ENCODE results near the gene FCRL2.

The FCRL2 gene

DNA sequence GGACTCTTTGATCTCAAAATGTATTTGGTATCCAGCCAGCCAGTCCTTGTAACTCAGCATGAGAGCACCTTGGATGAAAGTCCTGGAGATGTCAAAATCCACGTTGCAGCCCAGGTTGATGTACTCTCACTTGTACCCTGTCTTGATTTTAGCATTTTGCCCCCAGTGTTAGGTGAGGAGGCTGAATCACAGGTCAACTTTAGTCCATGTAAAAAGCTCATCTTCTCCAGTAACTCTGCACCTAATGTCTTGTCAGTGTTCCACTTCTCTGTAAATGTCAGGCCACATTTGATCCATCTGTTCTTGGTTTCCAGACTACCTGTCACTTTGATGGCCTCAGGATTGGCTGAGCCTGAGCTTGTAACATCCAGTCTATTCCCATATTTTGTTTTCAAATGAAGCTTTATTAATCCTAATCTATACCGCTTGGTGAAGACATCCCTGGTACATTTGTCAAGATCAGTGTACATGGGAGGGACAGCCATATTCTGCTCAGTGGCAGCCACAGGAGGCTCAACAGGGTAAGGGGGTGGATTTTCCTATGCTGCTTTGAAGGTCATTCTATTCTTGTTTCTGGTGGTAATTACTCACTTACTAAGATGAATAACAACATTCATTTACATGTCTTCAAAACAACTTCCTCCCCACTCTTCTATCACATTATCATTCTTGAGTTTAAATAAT lies 52.3 kb downstream of the FCRL2 start:
- H3K4me3 ChIP-seq (ENCODE audit: low read length), result no peak overlapping the region
- TF ChIP-seq ZNF274 (IDR thresholded peaks at IDR 0.05; ENCODE audit: low read depth, low read length), result no peak

GRCh38 chr1:157723157-157723556 lies 53.8 kb downstream of the FCRL2 start:
- no peak for TF ChIP-seq ZNF274 (IDR thresholded peaks at IDR 0.05; ENCODE audit: low read depth, low read length)
- no peak overlapping the region for H3K4me3 ChIP-seq (ENCODE audit: low read length)

- TF ChIP-seq ZNF274 (IDR thresholded peaks at IDR 0.05; ENCODE audit: low read depth, low read length), result no peak
- no peak overlapping the region for H3K4me3 ChIP-seq (ENCODE audit: low read length)
Measured at GRCh38 chr1:157721985-157722384, 54.9 kb downstream of the FCRL2 start.

GRCh38 chr1:157715736-157716135 lies 61.2 kb downstream of the FCRL2 start:
- H3K4me3 ChIP-seq (ENCODE audit: low read length), result no peak overlapping the region
- no peak for TF ChIP-seq ZNF274 (IDR thresholded peaks at IDR 0.05; ENCODE audit: low read depth, low read length)

DNA sequence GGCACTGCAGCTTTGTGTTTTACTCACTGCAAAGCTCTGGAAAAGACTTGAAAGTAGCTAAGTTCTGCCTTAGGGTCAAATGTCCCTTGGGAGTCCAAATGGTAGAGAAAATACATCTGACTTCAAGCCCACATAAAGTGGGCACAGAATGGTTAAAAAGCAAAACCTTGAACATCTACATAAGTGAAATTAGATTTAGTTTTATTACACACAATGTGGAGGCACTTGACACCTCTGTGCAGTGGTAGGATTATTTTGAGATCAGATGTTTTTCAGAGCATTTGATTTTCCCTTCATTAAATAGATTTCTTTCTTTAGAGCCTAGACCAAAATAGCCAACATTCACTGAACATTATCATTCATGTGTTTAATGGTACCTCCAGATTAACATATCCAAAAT lies 65.1 kb downstream of the FCRL2 start:
- H3K4me3 ChIP-seq (ENCODE audit: low read length), result no peak overlapping the region
- no peak for TF ChIP-seq ZNF274 (IDR thresholded peaks at IDR 0.05; ENCODE audit: low read depth, low read length)

- no peak overlapping the region for H3K4me3 ChIP-seq (ENCODE audit: low read length)
- no peak for TF ChIP-seq ZNF274 (IDR thresholded peaks at IDR 0.05; ENCODE audit: low read depth, low read length)
Measured at GRCh38 chr1:157704878-157705277, 72.1 kb downstream of the FCRL2 start.

DNA sequence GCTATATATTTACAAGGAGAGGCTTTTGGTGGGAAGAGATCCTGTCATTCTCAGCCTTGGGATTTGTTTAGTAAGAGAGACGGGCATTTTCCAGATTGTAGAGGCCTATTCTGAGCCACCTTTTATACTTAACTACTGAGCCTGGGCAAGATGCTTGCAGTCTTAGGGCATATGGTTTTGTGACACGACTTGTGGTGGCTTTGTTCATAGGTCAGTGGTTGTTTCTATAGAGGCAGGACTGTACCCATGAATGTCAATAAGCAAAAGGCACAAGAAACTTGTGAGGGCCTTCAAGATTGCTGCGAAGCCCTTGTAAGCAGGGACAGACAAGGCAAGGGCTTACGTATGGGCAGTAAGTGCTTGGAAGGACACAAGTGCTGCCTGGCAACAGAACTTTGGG lies 73.0 kb downstream of the FCRL2 start:
- no peak for TF ChIP-seq ZNF274 (IDR thresholded peaks at IDR 0.05; ENCODE audit: low read depth, low read length)
- no peak overlapping the region for H3K4me3 ChIP-seq (ENCODE audit: low read length)

DNA sequence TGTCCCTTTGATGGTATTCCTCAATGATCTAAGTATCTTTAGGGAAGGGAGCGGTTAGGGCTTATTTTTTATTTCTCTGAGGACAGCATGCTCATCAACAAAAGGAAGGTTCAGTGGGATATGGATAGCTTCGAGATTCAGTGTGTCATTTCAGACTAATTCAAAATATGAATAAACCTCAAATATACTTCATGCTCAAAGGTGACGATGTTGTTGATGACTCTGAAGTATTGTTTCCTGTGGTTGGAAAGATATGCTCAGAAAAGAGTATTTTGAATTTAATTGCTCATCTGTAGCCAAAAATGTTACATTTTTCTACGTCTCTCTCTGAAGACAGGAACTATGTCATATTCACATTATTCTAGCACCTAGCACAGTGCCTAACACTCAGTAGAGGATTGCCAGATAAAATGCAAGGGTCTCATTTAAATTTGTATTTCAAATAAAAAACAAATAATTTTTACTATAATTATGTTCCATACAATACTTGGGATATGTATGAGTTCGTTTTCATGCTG lies 74.6 kb downstream of the FCRL2 start:
- no peak for TF ChIP-seq ZNF274 (IDR thresholded peaks at IDR 0.05; ENCODE audit: low read depth, low read length)
- no peak overlapping the region for H3K4me3 ChIP-seq (ENCODE audit: low read length)

- H3K4me3 ChIP-seq (ENCODE audit: low read length), result no peak within 1 kb of the TSS
- TF ChIP-seq ZNF274 (IDR thresholded peaks at IDR 0.05; ENCODE audit: low read depth, low read length), result no peak
Measured at GRCh38 chr1:157700732-157701131, 76.2 kb downstream of the FCRL2 start, which contains the start of gene FCRL3. Gene FCRL3, minus strand, starts transcription at chr1:157700769. Its CDS starts 280 bp downstream, at chr1:157700489.

DNA sequence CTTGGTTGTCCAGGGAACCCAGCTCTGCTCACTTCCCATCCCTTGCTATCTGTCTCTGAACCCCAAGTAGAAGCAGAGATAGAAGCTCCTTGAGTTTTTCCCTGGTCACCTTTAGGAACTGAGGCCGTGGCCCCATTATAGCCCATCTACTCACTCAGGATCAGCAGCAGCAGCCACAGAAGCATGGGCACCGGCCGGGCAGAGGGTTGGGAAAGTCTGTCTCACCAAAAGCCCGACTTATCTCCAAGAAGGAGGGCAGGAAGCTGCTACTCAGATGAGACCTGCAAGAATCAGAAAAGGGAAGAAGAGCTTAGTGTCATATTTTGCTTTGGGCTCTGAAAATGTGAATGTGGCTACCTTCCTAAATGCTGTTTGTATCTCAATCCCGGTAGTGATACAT lies 76.6 kb downstream of the FCRL2 start:
- no peak for TF ChIP-seq ZNF274 (IDR thresholded peaks at IDR 0.05; ENCODE audit: low read depth, low read length)
- no peak overlapping the region for H3K4me3 ChIP-seq (ENCODE audit: low read length)

GRCh38 chr1:157697781-157698569 lies 79.0 kb downstream of the FCRL2 start:
- no peak for TF ChIP-seq ZNF274 (IDR thresholded peaks at IDR 0.05; ENCODE audit: low read depth, low read length)
- no peak overlapping the region for H3K4me3 ChIP-seq (ENCODE audit: low read length)

DNA sequence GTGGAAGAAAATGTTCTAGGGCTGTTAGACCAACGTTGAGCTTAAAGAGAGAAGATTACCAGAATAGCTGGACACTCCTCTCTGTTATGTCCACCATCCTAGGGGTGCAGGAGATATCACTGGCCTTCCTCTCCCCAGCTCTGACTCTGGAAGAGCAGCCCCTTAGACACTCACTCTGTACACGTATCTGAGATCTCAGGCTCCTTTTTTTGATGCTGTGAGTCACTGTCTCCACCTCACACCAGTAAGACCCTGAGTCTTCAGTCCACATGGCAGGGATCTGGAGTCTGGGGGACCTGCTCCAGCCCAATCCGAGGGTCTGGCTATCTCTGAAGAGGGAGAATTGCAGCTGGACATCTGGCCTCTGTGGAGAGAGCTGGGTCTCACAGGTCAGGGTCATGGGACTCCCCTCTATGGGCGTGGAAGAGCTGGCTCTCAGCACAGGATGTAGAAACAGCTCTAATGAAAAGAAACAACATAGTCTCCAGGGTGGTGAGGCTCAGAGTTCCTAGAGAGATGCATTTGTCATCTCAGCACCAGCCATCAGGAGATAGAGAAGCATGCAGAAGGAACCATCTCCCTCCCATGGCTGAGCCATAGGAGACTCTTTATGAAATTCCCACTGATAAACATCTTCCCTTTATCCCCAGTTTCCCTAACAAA lies 79.8 kb downstream of the FCRL2 start:
- H3K4me3 ChIP-seq (ENCODE audit: low read length), result no peak overlapping the region
- TF ChIP-seq ZNF274 (IDR thresholded peaks at IDR 0.05; ENCODE audit: low read depth, low read length), result no peak
